Skeletal muscle satellite cell (primary cell): ENCODE measurements around the gene CDCA8.

ENCODE experiments used
- H3K27me3 ChIP-seq: 2 replicates; pipeline ENCODE4 v1.7.0; 2013; ENCODE audit warnings: low read length; ENCODE audit not compliant: control insufficient read depth, insufficient read depth
- H3K36me3 ChIP-seq: 2 replicates; pipeline ENCODE4 v1.7.0; 2013; ENCODE audit warnings: mild to moderate bottlenecking, control low read depth, low read length; ENCODE audit not compliant: insufficient read depth
- H3K4me1 ChIP-seq: 2 replicates; pipeline ENCODE4 v1.7.0; 2013; ENCODE audit warnings: low read length; ENCODE audit not compliant: control insufficient read depth, insufficient read depth
- H3K4me2 ChIP-seq: 2 replicates; pipeline ENCODE4 v1.7.0; 2013; ENCODE audit warnings: mild to moderate bottlenecking, low read length
- H3K4me3 ChIP-seq: 2 replicates; pipeline ENCODE4 v1.7.0; 2013; ENCODE audit warnings: low read length
- H3K9ac ChIP-seq: 2 replicates; pipeline ENCODE4 v1.7.0; 2013; ENCODE audit warnings: mild to moderate bottlenecking, low read depth, low read length, moderate library complexity
- H3K9me3 ChIP-seq: replicated peaks from 2 replicates; pipeline ENCODE4 v1.7.0; 2013; ENCODE audit warnings: mild to moderate bottlenecking, control low read depth, low read length

CDCA8 gene

DNA sequence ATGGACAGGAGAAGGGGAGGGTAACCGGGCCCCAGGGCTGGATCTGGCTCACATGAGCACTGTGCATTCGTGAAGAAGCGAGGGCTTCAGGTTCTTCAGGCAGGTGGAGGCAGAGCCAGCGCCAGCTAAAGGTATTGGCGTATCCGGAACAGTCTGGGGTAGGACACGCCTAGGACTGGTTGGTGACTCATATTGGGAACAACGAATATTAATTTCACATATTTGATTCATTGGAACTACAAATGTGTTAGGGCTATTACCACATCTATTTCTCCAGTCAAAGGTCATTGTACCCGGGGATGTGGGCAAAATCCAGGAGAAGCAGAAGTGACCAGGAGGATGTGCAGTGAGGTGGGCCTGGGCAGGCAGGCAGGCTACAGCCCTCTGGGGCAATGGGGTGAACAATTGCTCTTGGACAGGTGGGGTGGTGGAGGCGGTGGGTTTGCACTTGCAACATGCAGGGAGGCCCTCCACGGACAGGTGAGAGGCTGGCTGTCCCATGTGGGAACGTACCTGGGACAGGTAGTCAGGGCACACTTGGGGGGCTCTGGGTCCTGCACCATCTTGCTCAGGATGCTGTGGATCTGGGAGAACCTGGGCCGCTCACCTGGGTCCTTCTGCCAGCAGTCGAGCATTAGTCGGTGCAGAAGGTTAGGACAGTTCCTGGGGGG lies 26.7 kb downstream of the CDCA8 start:
- Histone ChIP-seq H3K9me3 (no peaks in the 10 kb centered on the region), H3K4me3 (no peak overlapping the region), H3K4me2 (no peak overlapping the region), H3K4me1 (no peaks in the 10 kb centered on the region), H3K27me3 (peaks cover 22% of the 10 kb centered on the region), H3K36me3 (no peaks in the 10 kb centered on the region), H3K9ac (no peak overlapping the region)

DNA sequence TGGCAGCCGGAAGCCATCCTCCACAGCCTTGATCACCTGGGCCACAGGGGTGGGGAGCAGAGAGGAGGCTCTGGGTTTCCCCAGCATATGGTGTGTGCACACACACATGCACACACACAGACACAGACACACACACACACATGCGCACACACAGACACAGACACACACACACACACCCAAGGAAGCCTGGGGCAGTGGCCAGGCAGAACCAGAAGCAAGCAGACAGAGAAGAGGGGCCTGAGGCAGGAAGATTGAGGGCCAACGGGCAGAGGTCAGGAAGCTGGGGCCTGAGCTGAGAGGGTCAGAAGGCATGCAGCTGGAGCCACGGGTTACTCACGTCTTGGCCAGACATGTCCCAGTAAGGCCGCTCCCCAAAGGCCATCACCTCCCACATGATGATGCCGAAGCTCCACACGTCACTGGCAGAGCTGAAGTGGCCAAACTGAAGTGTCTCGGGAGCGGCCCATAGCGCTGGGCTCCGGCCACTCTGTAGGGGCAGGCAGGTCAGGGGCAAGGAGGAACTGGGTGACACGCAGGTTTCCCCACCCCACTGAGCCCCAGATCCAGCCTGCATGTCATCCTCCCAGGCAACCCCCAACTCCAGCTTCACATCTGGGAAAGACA lies 27.4 kb downstream of the CDCA8 start:
- no peaks in the 10 kb centered on the region for H3K9me3 ChIP-seq
- no peaks in the 10 kb centered on the region for H3K36me3 ChIP-seq
- H3K4me3 ChIP-seq: no peak overlapping the region
- no peak overlapping the region for H3K4me2 ChIP-seq
- H3K4me1 ChIP-seq: no peaks in the 10 kb centered on the region
- H3K9ac ChIP-seq: no peak overlapping the region
- H3K27me3 ChIP-seq: peaks cover 25% of the 10 kb centered on the region

DNA sequence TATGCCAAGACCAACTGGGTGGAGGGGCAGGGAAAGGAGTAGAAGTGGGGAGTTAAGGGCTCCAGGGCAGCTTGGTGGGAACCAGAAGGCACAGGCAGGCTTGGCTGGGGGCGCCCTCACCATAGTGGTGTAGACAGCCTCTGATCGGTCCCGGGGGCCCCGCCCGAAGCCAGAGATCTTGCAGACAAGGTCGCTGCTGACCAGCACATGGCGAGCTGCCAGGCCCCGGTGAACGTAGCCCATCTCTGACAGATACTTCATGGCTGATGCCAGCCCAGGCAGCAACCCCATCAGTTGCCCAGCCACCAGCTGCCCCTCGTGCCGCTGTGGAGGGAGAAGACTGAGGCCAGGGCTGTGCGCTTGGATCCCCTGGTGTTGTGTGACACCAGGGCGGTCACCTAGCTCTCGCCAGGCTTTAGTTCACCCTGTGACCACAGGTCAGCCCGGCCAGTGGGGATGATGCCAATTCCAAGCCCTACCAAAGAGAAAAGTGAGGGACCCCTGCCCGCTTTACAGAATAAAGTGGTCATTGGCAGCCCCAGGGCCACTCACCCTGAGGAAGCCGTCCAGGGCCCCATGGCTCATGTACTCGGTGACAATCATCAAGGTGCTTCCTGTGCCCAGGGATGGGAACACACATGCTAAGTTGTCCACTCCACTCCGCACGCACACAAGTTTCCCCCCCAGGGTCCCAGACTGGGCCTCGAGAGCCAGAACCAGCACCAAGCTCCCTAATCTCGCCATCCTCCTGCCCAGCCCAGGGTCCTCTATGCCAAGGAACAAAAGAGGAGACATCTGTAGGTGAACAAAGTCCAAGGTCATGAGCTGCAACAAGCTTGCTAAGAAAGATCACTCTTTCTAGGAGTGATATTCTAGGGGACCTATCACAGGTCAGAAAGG lies 28.2 kb downstream of the CDCA8 start:
- H3K4me3 ChIP-seq: no peak overlapping the region
- H3K4me2 ChIP-seq: no peak overlapping the region
- H3K9ac ChIP-seq: no peak overlapping the region
- H3K9me3 ChIP-seq: no peaks in the 10 kb centered on the region
- H3K4me1 ChIP-seq: no peaks in the 10 kb centered on the region
- no peaks in the 10 kb centered on the region for H3K36me3 ChIP-seq
- peaks cover 29% of the 10 kb centered on the region for H3K27me3 ChIP-seq

DNA sequence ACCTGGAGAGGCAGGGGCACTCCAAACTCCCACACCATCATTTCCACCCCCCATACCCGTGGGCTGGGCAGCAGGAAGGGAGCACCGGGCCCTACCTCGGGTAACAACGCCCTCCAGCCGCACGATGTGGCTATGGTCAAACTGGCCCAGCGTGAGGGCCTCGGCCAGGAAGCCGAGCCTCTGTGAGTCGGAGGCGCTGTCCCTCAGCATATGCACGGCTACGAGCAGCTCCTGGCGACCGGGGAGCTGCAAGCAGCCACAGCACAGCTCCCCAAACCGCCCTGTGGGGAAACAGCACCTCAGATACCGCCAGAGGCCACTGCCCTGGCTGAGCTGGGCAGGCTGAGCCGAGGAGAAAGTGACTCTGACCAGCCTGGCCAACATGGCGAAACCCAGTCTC lies 29.2 kb downstream of the CDCA8 start:
- H3K36me3 ChIP-seq: no peaks in the 10 kb centered on the region
- H3K27me3 ChIP-seq: peaks cover 40% of the 10 kb centered on the region
- no peaks in the 10 kb centered on the region for H3K4me1 ChIP-seq
- H3K9me3 ChIP-seq: no peaks in the 10 kb centered on the region
- no peak overlapping the region for H3K9ac ChIP-seq
- no peak overlapping the region for H3K4me2 ChIP-seq
- H3K4me3 ChIP-seq: no peak overlapping the region

DNA sequence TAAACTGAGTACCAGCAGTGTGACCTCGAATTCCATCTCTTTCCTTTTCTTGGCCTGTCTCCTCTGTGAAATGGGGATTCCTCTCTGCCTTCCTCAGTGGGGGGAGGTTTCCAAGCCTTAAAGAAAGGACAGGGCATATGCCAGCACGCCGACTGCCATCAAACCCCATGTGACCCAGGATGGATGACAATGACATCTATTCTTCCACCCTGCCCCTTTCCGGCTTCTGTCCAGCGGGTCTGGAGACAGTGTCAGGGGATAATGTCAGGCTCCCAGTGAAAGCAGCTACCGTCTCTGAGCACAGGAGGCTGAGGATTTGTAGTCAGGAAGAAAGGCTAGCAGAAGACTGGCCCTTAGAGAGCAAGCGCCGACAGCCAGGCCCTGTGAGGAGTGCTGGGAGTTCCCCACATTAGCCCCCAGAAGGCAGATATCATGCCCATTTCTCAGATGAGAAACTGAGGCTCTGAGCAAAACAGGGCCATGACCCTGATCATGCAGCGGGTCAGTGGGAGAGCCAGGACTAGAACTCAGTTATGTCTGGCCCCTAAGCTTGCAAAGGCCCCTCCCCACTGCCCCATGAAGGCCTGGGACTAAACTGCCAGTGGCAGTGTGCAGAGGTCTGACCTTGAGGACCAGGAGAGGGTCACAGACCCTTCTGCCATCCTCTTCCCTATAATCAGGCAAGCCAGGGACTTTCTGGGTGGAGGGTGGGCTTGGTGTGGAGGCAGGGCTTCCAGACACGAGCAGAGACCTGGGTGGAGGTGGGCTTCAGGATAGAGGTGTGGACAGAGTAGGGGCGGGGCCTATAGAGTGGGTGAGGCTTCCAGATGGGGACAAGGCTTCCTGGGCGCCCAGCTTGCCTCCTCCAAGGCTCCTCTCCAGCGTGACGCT lies 30.1 kb downstream of the CDCA8 start:
- Histone ChIP-seq H3K9ac (no peak overlapping the region), H3K27me3 (peaks cover 49% of the 10 kb centered on the region), H3K4me3 (no peak overlapping the region), H3K4me1 (no peaks in the 10 kb centered on the region), H3K9me3 (no peaks in the 10 kb centered on the region), H3K36me3 (no peaks in the 10 kb centered on the region), H3K4me2 (no peak overlapping the region)

DNA sequence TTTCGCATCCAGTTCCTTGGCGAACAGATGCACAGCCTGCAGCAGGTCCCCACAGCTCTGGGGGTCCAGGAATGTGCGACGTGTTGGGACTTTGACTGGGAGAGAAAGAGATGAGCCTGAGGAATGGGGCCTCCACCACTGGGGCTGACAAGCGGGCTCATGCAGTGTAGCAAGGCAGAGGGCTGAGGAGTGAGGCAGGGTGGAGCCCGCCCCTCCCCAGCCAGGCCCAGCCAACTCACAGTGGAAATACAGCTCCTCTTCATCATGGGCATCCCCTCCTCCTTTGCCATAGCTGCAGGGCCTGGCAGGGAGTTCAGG lies 30.7 kb downstream of the CDCA8 start:
- Histone ChIP-seq H3K36me3 (no peaks in the 10 kb centered on the region), H3K4me3 (no peak overlapping the region), H3K9ac (no peak overlapping the region), H3K4me1 (no peaks in the 10 kb centered on the region), H3K27me3 (peaks cover 55% of the 10 kb centered on the region), H3K9me3 (no peaks in the 10 kb centered on the region), H3K4me2 (no peak overlapping the region)

DNA sequence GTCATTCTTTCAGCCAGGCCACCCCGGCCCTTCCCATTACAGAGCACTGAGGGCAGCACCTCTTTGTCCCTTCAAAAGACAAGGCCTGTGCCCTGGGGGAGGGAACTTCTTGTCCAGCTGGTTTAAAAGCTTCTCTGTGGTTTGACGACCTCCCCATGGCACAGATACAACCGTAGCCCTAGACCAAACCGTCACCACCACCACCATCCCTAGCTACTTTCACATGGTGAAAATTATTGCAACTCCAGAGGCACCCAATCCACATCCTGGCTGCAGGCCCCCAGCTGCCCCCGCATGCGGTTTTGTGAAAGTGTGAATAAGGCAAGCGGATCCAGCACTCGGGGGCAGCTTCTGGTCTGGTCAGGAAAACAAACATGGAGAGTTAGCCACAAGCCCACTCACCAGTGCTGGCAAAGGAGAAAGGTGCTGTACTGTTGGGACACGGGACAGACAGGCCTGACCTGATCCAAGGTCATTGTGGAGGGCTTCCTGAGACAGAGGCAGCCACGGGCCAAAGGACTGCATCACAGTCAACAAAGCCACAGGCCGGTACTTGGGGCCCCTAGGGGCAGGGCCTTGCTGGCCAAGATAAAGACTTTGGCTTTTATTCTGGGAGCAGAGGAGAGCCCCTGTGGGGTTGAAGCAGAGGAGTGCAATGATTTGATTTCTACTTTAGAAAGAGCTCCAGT lies 31.2 kb downstream of the CDCA8 start:
- no peaks in the 10 kb centered on the region for H3K9me3 ChIP-seq
- no peaks in the 10 kb centered on the region for H3K36me3 ChIP-seq
- no peak overlapping the region for H3K9ac ChIP-seq
- no peaks in the 10 kb centered on the region for H3K4me1 ChIP-seq
- peaks cover 60% of the 10 kb centered on the region for H3K27me3 ChIP-seq
- no peak overlapping the region for H3K4me2 ChIP-seq
- no peak overlapping the region for H3K4me3 ChIP-seq

DNA sequence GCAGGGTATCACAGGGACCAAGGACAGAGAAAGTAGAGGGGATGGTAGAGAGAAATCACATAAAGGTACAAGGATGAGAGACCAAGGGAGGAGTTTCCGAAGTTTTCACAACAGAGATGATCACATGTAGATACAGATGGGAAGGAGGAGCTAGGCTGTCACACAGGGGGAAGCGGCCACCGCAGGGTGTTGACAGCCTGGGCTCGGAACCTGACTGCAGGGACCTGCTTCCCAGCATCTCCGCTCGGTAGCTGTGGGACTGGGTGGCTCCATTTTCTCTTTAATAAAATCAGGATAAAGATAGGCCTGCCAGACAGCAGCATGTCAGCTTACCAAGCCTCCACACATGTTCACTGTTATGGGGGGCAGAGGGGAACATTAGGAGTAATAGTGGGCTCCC lies 32.3 kb downstream of the CDCA8 start:
- Histone ChIP-seq H3K9me3 (no peaks in the 10 kb centered on the region), H3K27me3 (peaks cover 66% of the 10 kb centered on the region), H3K9ac (no peak overlapping the region), H3K36me3 (no peaks in the 10 kb centered on the region), H3K4me1 (no peaks in the 10 kb centered on the region), H3K4me2 (no peak overlapping the region), H3K4me3 (no peak overlapping the region)

DNA sequence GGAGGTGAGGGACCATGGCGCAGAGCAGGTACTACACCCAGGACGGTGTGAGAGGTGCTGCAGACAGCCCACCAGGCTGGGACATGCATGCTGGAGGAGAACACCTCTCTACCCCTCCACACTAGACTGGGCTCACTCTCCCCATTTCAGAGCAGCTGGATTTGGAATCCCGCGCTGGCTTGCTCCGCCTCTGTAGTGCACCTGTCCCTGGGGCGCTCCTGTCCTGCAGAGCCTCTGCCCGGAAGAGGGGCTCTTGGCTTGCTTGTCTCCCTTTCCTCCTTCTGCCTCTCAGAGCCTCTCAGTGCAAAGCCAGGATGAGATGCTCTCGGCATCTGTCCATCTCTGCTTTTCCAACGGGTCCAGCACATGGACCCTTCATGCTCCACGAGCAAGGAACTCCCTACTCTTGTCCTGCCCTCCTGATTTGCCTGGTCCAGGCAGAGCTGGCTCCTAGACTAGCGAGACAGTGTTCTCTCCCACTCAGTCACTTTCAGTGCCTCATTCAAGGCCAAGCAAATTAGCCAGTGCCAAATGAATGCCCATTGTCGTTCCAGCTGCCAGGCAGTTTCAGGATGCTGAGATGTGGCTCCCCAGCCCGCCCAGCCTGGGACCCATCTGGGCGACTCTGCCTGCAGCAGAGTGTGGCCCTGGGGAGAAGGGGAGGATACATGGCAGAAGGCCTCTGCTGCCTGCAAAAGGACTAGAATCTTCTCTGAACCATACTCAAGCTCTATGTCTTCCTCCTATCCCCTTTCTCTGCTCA lies 33.7 kb downstream of the CDCA8 start:
- H3K4me3 ChIP-seq: no peak overlapping the region
- no peaks in the 10 kb centered on the region for H3K36me3 ChIP-seq
- H3K9ac ChIP-seq: no peak overlapping the region
- no peaks in the 10 kb centered on the region for H3K9me3 ChIP-seq
- H3K27me3 ChIP-seq: peaks cover 67% of the 10 kb centered on the region
- no peaks in the 10 kb centered on the region for H3K4me1 ChIP-seq
- no peak overlapping the region for H3K4me2 ChIP-seq

DNA sequence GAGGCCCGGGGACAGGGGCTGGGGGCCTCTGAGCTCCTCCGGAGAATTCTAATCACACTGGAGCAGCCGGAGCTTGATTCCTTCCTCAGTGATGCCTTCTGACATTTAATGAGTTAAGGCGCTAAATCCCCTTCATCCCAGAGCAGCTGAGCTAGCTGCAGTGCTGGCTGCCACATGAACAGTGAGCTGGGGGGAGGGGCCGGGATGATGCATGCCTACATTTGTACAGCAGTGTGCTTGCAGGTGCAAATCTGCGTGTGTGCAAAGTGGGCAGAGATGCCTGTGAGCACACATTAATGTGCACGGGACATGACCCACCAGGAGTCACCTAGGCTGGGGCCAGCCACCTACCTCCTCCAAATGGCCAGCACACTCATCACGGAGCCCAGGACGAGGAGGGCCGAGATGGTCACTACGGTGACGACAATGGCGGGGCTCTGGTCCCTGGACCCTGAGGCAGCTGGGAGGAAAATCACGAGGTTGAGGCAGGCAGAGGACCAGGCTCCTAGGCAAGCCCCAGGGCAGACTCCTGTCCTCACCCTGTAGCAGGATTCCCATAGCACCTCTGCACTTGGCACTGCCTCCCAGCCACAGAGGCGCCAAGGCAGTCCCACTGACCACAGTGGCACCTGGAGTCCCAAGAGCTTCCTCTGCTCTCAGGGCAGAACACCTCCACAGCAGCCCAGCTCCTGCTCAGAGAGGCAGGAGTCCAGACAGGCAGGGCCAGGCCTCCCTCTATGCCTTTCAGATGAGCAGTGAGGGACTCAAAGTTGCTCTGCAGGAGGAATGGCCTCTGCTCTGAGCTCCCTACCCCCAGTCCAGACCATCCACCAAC lies 34.7 kb downstream of the CDCA8 start:
- peaks cover 68% of the 10 kb centered on the region for H3K27me3 ChIP-seq
- no peaks in the 10 kb centered on the region for H3K4me1 ChIP-seq
- H3K9ac ChIP-seq: no peak overlapping the region
- no peak overlapping the region for H3K4me2 ChIP-seq
- H3K4me3 ChIP-seq: no peak overlapping the region
- no peaks in the 10 kb centered on the region for H3K36me3 ChIP-seq
- H3K9me3 ChIP-seq: no peaks in the 10 kb centered on the region
